Bone marrow (tissue), 2 donors: Measurements from ENCODE around the gene ASTL.

Experiments used
- DNase-seq, 2 donors: peaks; one replicate each; lab custom pipeline; 2025; lab: John Stamatoyannopoulos, UW

Gene ASTL

GRCh38 chr2:96083064-96083939 lies 55.0 kb downstream of the ASTL start:
- DNase-seq = no peak

- no peak for DNase-seq
Measured at GRCh38 chr2:96082211-96083063, 55.9 kb downstream of the ASTL start.

- DNase-seq = no peak
Measured at GRCh38 chr2:96081042-96081441, 57.3 kb downstream of the ASTL start.

- no peak for DNase-seq
Measured at GRCh38 chr2:96075199-96075771, 63.0 kb downstream of the ASTL start.

GRCh38 chr2:96074156-96074555 lies 64.1 kb downstream of the ASTL start:
- DNase-seq = no peak

- DNase-seq = no peak
Measured at GRCh38 chr2:96073170-96073775, 65.0 kb downstream of the ASTL start.
